GM12878 (cell line): Measurements from ENCODE around the gene ELAVL3. TPM values are rescaled to one million over a fixed set of nuclear protein-coding genes. Genes with fewer than 3 reads are reported as not detected.

Experiments
- CBX3 ChIP-seq: fragments of 200-600 bp; sonication (generic); IDR thresholded peaks from 2 replicates; pipeline ENCODE4 v1.6.1; 2016; ENCODE audit warnings: low read depth, borderline replicate concordance
- E2F4 ChIP-seq: IDR thresholded peaks from 2 replicates; pipeline ENCODE4 v1.6.1; 2012; ENCODE audit warnings: low read depth, low read length, improper control_type of control experiment
- IRF3 ChIP-seq: fragments of 450-650 bp; IDR thresholded peaks from 2 replicates; pipeline ENCODE4 v1.6.1; 2014; ENCODE audit warnings: mild to moderate bottlenecking
- MLLT1 ChIP-seq: fragments of 450-650 bp; IDR thresholded peaks from 2 replicates; pipeline ENCODE4 v1.6.1; 2016; ENCODE audit warnings: mild to moderate bottlenecking
- NKRF ChIP-seq: fragments of 450-650 bp; conservative IDR thresholded peaks from 2 replicates; pipeline ENCODE4 v1.6.1; 2017; ENCODE audit warnings: mild to moderate bottlenecking, moderate library complexity
- PRDM15 ChIP-seq: fragments of 450-650 bp; formaldehyde crosslinking; IDR thresholded peaks from 2 replicates; pipeline ENCODE4 v1.4.0; 2020; ENCODE audit warnings: mild to moderate bottlenecking, moderate library complexity
- TCF7 ChIP-seq: IDR thresholded peaks from 2 replicates; pipeline ENCODE4 v1.6.1; 2014; ENCODE audit warnings: antibody characterized with exemption, borderline replicate concordance
- USF1 ChIP-seq: IDR thresholded peaks from 2 replicates; pipeline ENCODE4 v1.6.1; 2011; ENCODE audit warnings: borderline replicate concordance, low read depth, mild to moderate bottlenecking, moderate library complexity, mixed read lengths, low read length; ENCODE audit not compliant: insufficient read depth; ENCODE audit errors: extremely low read length
- WRNIP1 ChIP-seq: IDR thresholded peaks from 2 replicates; pipeline ENCODE4 v1.6.1; 2011; ENCODE audit warnings: low read depth, low read length, improper control_type of control experiment, borderline replicate concordance
- ZBTB11 ChIP-seq: fragments of 450-650 bp; formaldehyde crosslinking; IDR thresholded peaks from 2 replicates; pipeline ENCODE4 v1.5.0; 2022; ENCODE audit warnings: mild to moderate bottlenecking, missing genetic modification characterization
- ZBTB33 ChIP-seq: fragments of 450-650 bp; IDR thresholded peaks from 2 replicates; pipeline ENCODE4 v1.6.1; 2017; ENCODE audit warnings: mild to moderate bottlenecking
- polyA plus RNA-seq, 11 experiments: library from polyadenylated mRNA; depleted of rRNA in 4 of 11; unstranded in 6 of 11; stranded (reverse) in 5 of 11; fragments of >200 nt; fragmentation: Nextera tagmentation in 4 of 11; fragmentation: Illumina TruSeq in 1 of 11; extraction: Ambion mirVana in 4 of 11; extraction: Trizol in 1 of 11; gene quantifications; 1 replicate in 1 of 11; 2 replicates in 10 of 11; pipeline versions ENCODE4 v1.2.1 to v1.2.3, GENCODE V29; 2011 to 2016; ENCODE audit warnings: inconsistent platforms in 2 of 11, missing spikeins in 2 of 11, low read depth in 1 of 11
- total RNA-seq, 4 experiments: library from RNA; depleted of rRNA in 3 of 4; stranded (reverse); fragments of >200 nt in 3 of 4; fragmentation: Illumina TruSeq in 1 of 4; extraction: Trizol in 1 of 4; gene quantifications; 2 replicates each; pipeline versions ENCODE4 v1.2.1 to v1.2.3, GENCODE V29; 2013 to 2021

The ELAVL3 gene
- total and polyA plus RNA-seq, 10 of the 15 experiments (the other 5 are each of a cell fraction or from before 2014, with no cell fraction given) = under 0.01 to 0.05 (median 0.01) TPM; not detected in 7

GRCh38 chr19:11451871-11452619 lies 28.8 kb downstream of the ELAVL3 start (continued):
- TF ChIP-seq PRDM15 (CRISPR knock-in tag) (no peak), E2F4 (no peak), TCF7 (no peak), USF1 (no peak), WRNIP1 (no peak), ZBTB33 (no peak), CBX3 (no peak), ZBTB11 (CRISPR knock-in tag) (no peak), NKRF (no peak), IRF3 (no peak), MLLT1 (no peak)
